Mesenchymal stem cell (in vitro differentiated cells and primary cell): ENCODE data around the gene DLX2.

Experiments used
- DNase-seq: peaks from one replicate; pipeline ENCODE4 v3.0.0-alpha.2; 2013
- H2AFZ ChIP-seq: one replicate; pipeline ENCODE4 v1.6.1; 2013; ENCODE audit warnings: low read depth, mild to moderate bottlenecking, control low read depth, inconsistent platforms, low read length, moderate library complexity
- H2AK5ac ChIP-seq: 2 replicates; pipeline ENCODE4 v1.6.1; 2013; ENCODE audit warnings: low read length, moderate library complexity, mild to moderate bottlenecking, inconsistent platforms; ENCODE audit not compliant: severe bottlenecking
- H2BK120ac ChIP-seq: one replicate; pipeline ENCODE4 v1.6.1; 2013; ENCODE audit warnings: low read depth, mild to moderate bottlenecking, inconsistent platforms, low read length, moderate library complexity
- H2BK12ac ChIP-seq, 2 experiments: one replicate each; pipeline ENCODE4 v1.6.1; 2013; ENCODE audit warnings: inconsistent platforms in 2 of 2, low read length in 2 of 2, mild to moderate bottlenecking in 2 of 2, moderate library complexity in 2 of 2, control low read depth in 1 of 2
- H2BK15ac ChIP-seq: one replicate; pipeline ENCODE4 v1.6.1; 2013; ENCODE audit warnings: mild to moderate bottlenecking, low read depth, inconsistent platforms; ENCODE audit not compliant: poor library complexity, severe bottlenecking
- H2BK5ac ChIP-seq: 2 replicates; pipeline ENCODE4 v1.6.1; 2013; ENCODE audit warnings: low read depth, mild to moderate bottlenecking, low read length, control low read depth, inconsistent platforms; ENCODE audit not compliant: poor library complexity, severe bottlenecking
- H3K14ac ChIP-seq, 2 experiments: one replicate each; pipeline ENCODE4 v1.6.1; 2013; ENCODE audit warnings: inconsistent platforms in 2 of 2, low read length in 2 of 2, control low read depth in 1 of 2, mild to moderate bottlenecking in 1 of 2, moderate library complexity in 1 of 2
- H3K18ac ChIP-seq, 2 experiments: one replicate each; pipeline ENCODE4 v1.6.1; 2013; ENCODE audit warnings: inconsistent platforms in 2 of 2, low read length in 2 of 2, control low read depth in 1 of 2, low read depth in 1 of 2, mild to moderate bottlenecking in 1 of 2
- H3K23ac ChIP-seq, 2 experiments: one replicate each; pipeline ENCODE4 v1.6.1; 2013; ENCODE audit warnings: inconsistent platforms in 2 of 2, low read length in 2 of 2, mild to moderate bottlenecking in 2 of 2, moderate library complexity in 2 of 2, control low read depth in 1 of 2
- H3K27ac ChIP-seq: 2 replicates; pipeline ENCODE4 v1.5.1; 2013; ENCODE audit warnings: mild to moderate bottlenecking, moderate library complexity, low read length, control low read depth, inconsistent platforms; ENCODE audit not compliant: poor library complexity, severe bottlenecking
- H3K27me3 ChIP-seq, 2 experiments: 2 replicates each; pipeline versions ENCODE4 v1.6.1 to v1.7.0; 2013; ENCODE audit warnings: low read length in 2 of 2, mild to moderate bottlenecking in 2 of 2, moderate library complexity in 2 of 2, control low read depth in 1 of 2, inconsistent platforms in 1 of 2; ENCODE audit not compliant: control insufficient read depth in 1 of 2, insufficient read depth in 1 of 2
- H3K36me3 ChIP-seq, 2 experiments: 2 replicates each; pipeline versions ENCODE4 v1.6.1 to v1.7.0; 2013; ENCODE audit warnings: low read length in 2 of 2, control low read depth in 1 of 2, inconsistent platforms in 1 of 2, low read depth in 1 of 2, mild to moderate bottlenecking in 1 of 2; ENCODE audit not compliant: insufficient read depth in 2 of 2, control insufficient read depth in 1 of 2
- H3K4ac ChIP-seq, 2 experiments: one replicate each; pipeline ENCODE4 v1.6.1; 2013; ENCODE audit warnings: inconsistent platforms in 2 of 2, low read length in 2 of 2, mild to moderate bottlenecking in 2 of 2, moderate library complexity in 2 of 2, control low read depth in 1 of 2, low read depth in 1 of 2
- H3K4me1 ChIP-seq: 2 replicates; pipeline ENCODE4 v1.6.1; 2013; ENCODE audit warnings: low read depth, low read length, control low read depth; ENCODE audit not compliant: control insufficient read depth, insufficient read depth
- H3K4me2 ChIP-seq: 2 replicates; pipeline ENCODE4 v1.6.1; 2013; ENCODE audit warnings: low read length, mild to moderate bottlenecking, inconsistent platforms; ENCODE audit not compliant: poor library complexity, severe bottlenecking
- H3K4me3 ChIP-seq, 2 experiments: 2 replicates each; pipeline versions ENCODE4 v1.5.1 to v1.7.0; 2013; ENCODE audit warnings: low read length in 2 of 2, mild to moderate bottlenecking in 2 of 2, control low read depth in 1 of 2, low read depth in 1 of 2; ENCODE audit not compliant: insufficient read depth in 1 of 2
- H3K79me1 ChIP-seq: replicated peaks from 2 replicates; pipeline ENCODE4 v1.6.1; 2013; ENCODE audit warnings: mild to moderate bottlenecking, control low read depth, low read length, inconsistent platforms; ENCODE audit not compliant: poor library complexity, severe bottlenecking
- H3K9ac ChIP-seq: 2 replicates; pipeline ENCODE4 v1.7.0; 2013; ENCODE audit warnings: mild to moderate bottlenecking, low read length, moderate library complexity
- H3K9me3 ChIP-seq: 2 replicates; pipeline ENCODE4 v1.7.0; 2013; ENCODE audit warnings: mild to moderate bottlenecking, low read length; ENCODE audit not compliant: control insufficient read depth
- H4K8ac ChIP-seq: one replicate; pipeline ENCODE4 v1.6.1; 2013; ENCODE audit warnings: inconsistent platforms, mild to moderate bottlenecking, low read length, moderate library complexity
- H4K91ac ChIP-seq: one replicate; pipeline ENCODE4 v1.6.1; 2013; ENCODE audit warnings: mild to moderate bottlenecking, low read length, inconsistent platforms
- WGBS: methylation state at CpG from one replicate; pipeline ENCODE4 v1.1.7; 2013; ENCODE audit warnings: mixed read lengths; 5-methylcytosine and 5-hydroxymethylcytosine counted together

DLX2 gene

DNA sequence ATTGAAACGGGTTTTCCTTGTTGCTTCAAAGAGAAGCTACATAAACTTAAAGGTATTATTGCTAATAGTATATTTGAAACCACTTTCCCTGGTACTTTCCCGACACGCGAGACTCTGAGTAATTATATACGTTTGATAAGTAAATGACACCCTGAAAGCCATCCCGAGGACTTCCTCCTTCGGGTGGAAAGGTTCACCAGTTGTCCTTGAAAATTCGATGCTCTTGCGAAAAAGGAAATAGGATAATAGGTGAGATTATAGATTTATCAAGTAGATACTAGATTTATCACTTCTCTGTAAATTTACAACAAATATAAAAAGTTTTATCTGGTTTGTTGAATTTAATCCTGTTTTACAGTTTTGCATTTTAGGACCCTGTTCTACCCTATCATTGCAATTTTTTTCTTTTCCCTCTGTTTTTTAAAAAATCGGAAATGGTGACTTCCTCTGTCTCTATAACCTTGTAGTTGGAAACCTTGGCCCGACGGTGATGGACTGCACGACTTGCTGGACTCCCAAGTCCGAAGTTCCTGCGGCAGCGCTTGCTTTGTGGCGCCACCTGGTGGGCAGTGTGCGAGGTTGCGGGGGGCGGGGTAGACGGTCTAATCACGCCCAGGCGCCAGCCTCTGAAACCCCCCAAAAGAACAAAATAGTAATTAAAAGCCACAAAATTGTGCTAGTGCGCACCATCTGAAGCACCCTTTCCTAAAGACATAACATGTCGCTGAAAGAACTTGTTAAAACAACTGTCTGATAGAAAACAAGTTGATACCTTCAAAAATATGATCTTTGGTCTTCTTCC is 972 bp upstream of the DLX2 start:
- Histone ChIP-seq H3K9ac (peak overlapping the region; percentile 67), H2BK15ac (no peak overlapping the region), H3K9me3 (no peaks in the 10 kb centered on the region), H3K36me3 (no peaks in the 10 kb centered on the region), H2AK5ac (no peak overlapping the region), H3K4ac (no peak overlapping the region), H3K27me3 (peaks cover 57 to 80% of the 10 kb centered on the region in 2 experiments), H3K4me2 (peak overlapping the region; percentile 24), H3K4me1 (peaks cover 52% of the 10 kb centered on the region), H3K18ac (no peak overlapping the region), H2BK5ac (no peak overlapping the region), H3K79me1 (no peaks in the 10 kb centered on the region), H2BK12ac (no peak overlapping the region), H2AFZ (no peak overlapping the region), H4K91ac (no peak overlapping the region), H3K4me3 (peak overlapping the region in 1 of 2 experiments; percentile 83), H2BK120ac (no peak overlapping the region), H3K23ac (no peak overlapping the region), H3K27ac (no peak overlapping the region), H4K8ac (no peak overlapping the region), H3K14ac (no peak overlapping the region)
- 12% methylated on average over 15 of the region's 25 CpGs for WGBS
- peak; percentile 87 for DNase-seq

- Histone ChIP-seq H3K9ac (no peak overlapping the region), H2AFZ (peak overlapping the region; percentile 29), H2BK120ac (no peak overlapping the region), H3K36me3 (no peaks in the 10 kb centered on the region), H3K18ac (no peak overlapping the region), H3K27ac (no peak overlapping the region), H2AK5ac (no peak overlapping the region), H3K14ac (no peak overlapping the region), H4K8ac (no peak overlapping the region), H4K91ac (no peak overlapping the region), H3K4me1 (peaks cover 62% of the 10 kb centered on the region), H3K23ac (peak overlapping the region in 1 of 2 experiments; percentile 92), H3K27me3 (peaks cover 47 to 81% of the 10 kb centered on the region in 2 experiments), H3K9me3 (no peaks in the 10 kb centered on the region), H3K4me3 (peak overlapping the region; percentile 69 to 83), H3K79me1 (no peaks in the 10 kb centered on the region), H2BK5ac (no peak overlapping the region), H3K4me2 (peak overlapping the region; percentile 99), H2BK12ac (no peak overlapping the region), H3K4ac (no peak overlapping the region), H2BK15ac (no peak overlapping the region)
- no peak for DNase-seq
- under 1% methylated on average over 23 of the region's 36 CpGs for WGBS
These were observed 794 bp downstream of the DLX2 start for GRCh38 chr2:172101821-172102390.

DNA sequence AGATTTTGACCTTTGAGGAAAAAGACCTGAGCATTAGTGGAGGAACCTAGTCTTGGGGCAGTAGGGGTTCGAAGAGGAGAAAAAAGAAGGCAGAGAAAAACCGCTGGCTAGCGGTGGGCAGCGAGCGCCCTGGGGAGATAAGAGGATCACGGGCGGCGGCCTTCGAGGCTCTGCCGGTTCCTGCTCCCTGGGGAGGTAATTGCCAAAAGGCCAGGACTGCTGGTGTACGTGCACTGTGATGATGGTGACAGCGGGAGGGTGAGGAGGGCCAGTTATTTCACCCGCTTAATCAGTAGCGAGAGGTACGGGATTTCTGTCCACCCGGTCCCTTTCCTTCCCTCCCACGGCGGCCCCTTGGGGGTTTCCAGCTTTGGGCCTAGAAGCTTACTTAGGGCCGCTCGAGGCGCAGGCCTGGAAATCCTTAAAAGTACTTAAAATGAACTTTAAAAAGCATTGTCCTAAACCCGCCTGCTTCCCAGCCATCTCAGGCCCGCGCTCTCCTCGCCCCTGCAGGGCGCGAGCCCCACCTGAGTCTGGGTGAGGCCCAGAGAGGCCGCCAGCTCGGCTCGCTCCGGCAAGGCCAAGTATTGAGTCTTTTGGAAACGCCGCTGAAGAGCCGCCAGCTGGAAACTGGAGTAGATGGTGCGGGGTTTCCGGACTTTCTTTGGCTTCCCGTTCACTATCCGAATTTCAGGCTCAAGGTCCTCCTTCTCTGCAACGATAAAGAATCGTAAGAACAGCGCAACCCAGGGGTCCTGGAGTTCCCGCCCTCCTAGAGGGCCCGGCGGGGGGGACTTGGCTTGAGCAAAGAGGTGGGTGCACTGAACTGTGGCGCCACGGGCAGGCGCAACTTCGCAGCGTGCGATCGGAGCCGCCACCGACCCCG is 1.5 kb downstream of the DLX2 start:
- no peak overlapping the region for H2BK5ac ChIP-seq
- peak overlapping the region; percentile 99 for H3K4me2 ChIP-seq
- no peak overlapping the region for H4K91ac ChIP-seq
- no peaks in the 10 kb centered on the region for H3K79me1 ChIP-seq
- DNase-seq, result no peak
- peaks cover 62% of the 10 kb centered on the region for H3K4me1 ChIP-seq
- no peaks in the 10 kb centered on the region for H3K9me3 ChIP-seq
- H3K18ac ChIP-seq, result no peak overlapping the region
- H3K36me3 ChIP-seq, result no peaks in the 10 kb centered on the region
- peak overlapping the region; percentile 48 for H2BK15ac ChIP-seq
- peak overlapping the region in 1 of 2 experiments; percentile 92 for H3K23ac ChIP-seq
- peak overlapping the region; percentile 20 to 83 for H3K4me3 ChIP-seq
- peaks cover 46 to 80% of the 10 kb centered on the region in 2 experiments for H3K27me3 ChIP-seq
- H3K4ac ChIP-seq, result no peak overlapping the region
- no peak overlapping the region for H2AK5ac ChIP-seq
- no peak overlapping the region for H2BK12ac ChIP-seq
- H4K8ac ChIP-seq, result no peak overlapping the region
- H2AFZ ChIP-seq, result no peak overlapping the region
- no peak overlapping the region for H3K9ac ChIP-seq
- WGBS, result 5% methylated on average over 49 of the region's 54 CpGs
- H3K27ac ChIP-seq, result no peak overlapping the region
- H3K14ac ChIP-seq, result no peak overlapping the region
- no peak overlapping the region for H2BK120ac ChIP-seq
